ENCODE results near the gene TGM6.

- TF ChIP-seq ZFP3 (CRISPR knock-in tag; IDR thresholded peaks at IDR 0.05), result no peak
- no peak for TF ChIP-seq TCF4 (CRISPR knock-in tag; IDR thresholded peaks at IDR 0.05; ENCODE audit: borderline replicate concordance)
- TF ChIP-seq, protein P1, sequence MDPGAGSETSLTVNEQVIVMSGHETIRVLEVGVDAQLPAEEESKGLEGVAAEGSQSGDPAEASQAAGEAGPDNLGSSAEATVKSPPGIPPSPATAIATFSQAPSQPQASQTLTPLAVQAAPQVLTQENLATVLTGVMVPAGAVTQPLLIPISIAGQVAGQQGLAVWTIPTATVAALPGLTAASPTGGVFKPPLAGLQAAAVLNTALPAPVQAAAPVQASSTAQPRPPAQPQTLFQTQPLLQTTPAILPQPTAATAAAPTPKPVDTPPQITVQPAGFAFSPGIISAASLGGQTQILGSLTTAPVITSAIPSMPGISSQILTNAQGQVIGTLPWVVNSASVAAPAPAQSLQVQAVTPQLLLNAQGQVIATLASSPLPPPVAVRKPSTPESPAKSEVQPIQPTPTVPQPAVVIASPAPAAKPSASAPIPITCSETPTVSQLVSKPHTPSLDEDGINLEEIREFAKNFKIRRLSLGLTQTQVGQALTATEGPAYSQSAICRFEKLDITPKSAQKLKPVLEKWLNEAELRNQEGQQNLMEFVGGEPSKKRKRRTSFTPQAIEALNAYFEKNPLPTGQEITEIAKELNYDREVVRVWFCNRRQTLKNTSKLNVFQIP (CRISPR knock-in tag; IDR thresholded peaks at IDR 0.05; ENCODE audit: borderline replicate concordance, low read depth), result no peak
- TF ChIP-seq ZC3H10 (CRISPR knock-in tag; IDR thresholded peaks at IDR 0.05), result no peak
- no peak for TF ChIP-seq CSDC2 (CRISPR knock-in tag; IDR thresholded peaks at IDR 0.05)
- no peak for TF ChIP-seq ESRRG (CRISPR knock-in tag; IDR thresholded peaks at IDR 0.05)
- no peak for TF ChIP-seq ISL1 (CRISPR knock-in tag; IDR thresholded peaks at IDR 0.05)
- TF ChIP-seq SNAI2 (CRISPR knock-in tag; IDR thresholded peaks at IDR 0.05), result no peak
- TF ChIP-seq, protein P2, sequence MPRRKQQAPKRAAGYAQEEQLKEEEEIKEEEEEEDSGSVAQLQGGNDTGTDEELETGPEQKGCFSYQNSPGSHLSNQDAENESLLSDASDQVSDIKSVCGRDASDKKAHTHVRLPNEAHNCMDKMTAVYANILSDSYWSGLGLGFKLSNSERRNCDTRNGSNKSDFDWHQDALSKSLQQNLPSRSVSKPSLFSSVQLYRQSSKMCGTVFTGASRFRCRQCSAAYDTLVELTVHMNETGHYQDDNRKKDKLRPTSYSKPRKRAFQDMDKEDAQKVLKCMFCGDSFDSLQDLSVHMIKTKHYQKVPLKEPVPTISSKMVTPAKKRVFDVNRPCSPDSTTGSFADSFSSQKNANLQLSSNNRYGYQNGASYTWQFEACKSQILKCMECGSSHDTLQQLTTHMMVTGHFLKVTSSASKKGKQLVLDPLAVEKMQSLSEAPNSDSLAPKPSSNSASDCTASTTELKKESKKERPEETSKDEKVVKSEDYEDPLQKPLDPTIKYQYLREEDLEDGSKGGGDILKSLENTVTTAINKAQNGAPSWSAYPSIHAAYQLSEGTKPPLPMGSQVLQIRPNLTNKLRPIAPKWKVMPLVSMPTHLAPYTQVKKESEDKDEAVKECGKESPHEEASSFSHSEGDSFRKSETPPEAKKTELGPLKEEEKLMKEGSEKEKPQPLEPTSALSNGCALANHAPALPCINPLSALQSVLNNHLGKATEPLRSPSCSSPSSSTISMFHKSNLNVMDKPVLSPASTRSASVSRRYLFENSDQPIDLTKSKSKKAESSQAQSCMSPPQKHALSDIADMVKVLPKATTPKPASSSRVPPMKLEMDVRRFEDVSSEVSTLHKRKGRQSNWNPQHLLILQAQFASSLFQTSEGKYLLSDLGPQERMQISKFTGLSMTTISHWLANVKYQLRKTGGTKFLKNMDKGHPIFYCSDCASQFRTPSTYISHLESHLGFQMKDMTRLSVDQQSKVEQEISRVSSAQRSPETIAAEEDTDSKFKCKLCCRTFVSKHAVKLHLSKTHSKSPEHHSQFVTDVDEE (CRISPR knock-in tag; IDR thresholded peaks at IDR 0.05), result no peak
- TF ChIP-seq RARB (CRISPR knock-in tag; IDR thresholded peaks at IDR 0.05), result no peak
- TF ChIP-seq OSR1 (CRISPR knock-in tag; IDR thresholded peaks at IDR 0.05), result no peak
- TF ChIP-seq ZNF8 (CRISPR knock-in tag; IDR thresholded peaks at IDR 0.05), result no peak
- TF ChIP-seq, protein P3, sequence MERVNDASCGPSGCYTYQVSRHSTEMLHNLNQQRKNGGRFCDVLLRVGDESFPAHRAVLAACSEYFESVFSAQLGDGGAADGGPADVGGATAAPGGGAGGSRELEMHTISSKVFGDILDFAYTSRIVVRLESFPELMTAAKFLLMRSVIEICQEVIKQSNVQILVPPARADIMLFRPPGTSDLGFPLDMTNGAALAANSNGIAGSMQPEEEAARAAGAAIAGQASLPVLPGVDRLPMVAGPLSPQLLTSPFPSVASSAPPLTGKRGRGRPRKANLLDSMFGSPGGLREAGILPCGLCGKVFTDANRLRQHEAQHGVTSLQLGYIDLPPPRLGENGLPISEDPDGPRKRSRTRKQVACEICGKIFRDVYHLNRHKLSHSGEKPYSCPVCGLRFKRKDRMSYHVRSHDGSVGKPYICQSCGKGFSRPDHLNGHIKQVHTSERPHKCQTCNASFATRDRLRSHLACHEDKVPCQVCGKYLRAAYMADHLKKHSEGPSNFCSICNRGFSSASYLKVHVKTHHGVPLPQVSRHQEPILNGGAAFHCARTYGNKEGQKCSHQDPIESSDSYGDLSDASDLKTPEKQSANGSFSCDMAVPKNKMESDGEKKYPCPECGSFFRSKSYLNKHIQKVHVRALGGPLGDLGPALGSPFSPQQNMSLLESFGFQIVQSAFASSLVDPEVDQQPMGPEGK (CRISPR knock-in tag; IDR thresholded peaks at IDR 0.05; ENCODE audit: borderline replicate concordance), result no peak
- TF ChIP-seq ZNF70 (CRISPR knock-in tag; IDR thresholded peaks at IDR 0.05), result no peak
Measured at GRCh38 chr20:2365666-2366065, 15.0 kb upstream of the TGM6 start.

Measured in SK-N-SH treated with all-trans-retinoic acid at 6 μM for 48 hours (cell line).